ENCODE data around the gene KIF16B. TPM values are rescaled to one million over a fixed set of nuclear protein-coding genes. Genes with fewer than 3 reads are reported as not detected.

Gene KIF16B
- total RNA-seq, 4 donors from 2014 or later: 16.6 to 29.6 (median 20.2) TPM

DNA sequence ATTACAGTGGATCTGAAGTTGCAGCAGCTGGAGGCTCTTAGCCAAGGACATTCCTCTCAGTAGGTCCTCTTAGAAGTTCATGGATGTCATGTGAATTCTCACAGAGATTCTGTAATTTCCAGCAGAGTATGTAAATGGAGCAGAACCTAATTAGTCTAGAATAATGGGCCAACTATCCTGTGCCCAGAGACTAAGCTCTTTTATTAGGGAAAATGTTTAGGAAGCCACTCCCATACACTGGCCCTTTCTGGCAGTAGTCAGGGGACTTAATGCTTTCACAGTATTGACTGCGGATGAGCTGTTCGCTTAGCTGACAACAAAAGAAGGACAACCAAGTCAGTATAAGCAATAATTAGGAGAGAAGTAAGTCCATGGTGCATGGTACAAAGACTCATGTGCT, 43.8 kb upstream of the KIF16B start:
- intact Hi-C loops (cut with DNase I): no loop called here
- Histone ChIP-seq H3K27me3 (no peaks in the 10 kb centered on the region), H3K27ac (no peak overlapping the region), H3K4me1 (peaks cover 0 to 4% (median 3%) of the 10 kb centered on the region in 3 donors), H3K9me3 (no peaks in the 10 kb centered on the region), H3K36me3 (no peaks in the 10 kb centered on the region), H3K4me3 (no peak overlapping the region)
- DNase-seq: no peak
- TF ChIP-seq, protein P1, sequence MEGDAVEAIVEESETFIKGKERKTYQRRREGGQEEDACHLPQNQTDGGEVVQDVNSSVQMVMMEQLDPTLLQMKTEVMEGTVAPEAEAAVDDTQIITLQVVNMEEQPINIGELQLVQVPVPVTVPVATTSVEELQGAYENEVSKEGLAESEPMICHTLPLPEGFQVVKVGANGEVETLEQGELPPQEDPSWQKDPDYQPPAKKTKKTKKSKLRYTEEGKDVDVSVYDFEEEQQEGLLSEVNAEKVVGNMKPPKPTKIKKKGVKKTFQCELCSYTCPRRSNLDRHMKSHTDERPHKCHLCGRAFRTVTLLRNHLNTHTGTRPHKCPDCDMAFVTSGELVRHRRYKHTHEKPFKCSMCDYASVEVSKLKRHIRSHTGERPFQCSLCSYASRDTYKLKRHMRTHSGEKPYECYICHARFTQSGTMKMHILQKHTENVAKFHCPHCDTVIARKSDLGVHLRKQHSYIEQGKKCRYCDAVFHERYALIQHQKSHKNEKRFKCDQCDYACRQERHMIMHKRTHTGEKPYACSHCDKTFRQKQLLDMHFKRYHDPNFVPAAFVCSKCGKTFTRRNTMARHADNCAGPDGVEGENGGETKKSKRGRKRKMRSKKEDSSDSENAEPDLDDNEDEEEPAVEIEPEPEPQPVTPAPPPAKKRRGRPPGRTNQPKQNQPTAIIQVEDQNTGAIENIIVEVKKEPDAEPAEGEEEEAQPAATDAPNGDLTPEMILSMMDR (IDR thresholded peaks at IDR 0.05): no peak
- TF ChIP-seq POLR2A (IDR thresholded peaks at IDR 0.05): no peak
- 79 to 90% methylated on average over 2 of the region's 2 CpGs for WGBS, 2 donors

DNA sequence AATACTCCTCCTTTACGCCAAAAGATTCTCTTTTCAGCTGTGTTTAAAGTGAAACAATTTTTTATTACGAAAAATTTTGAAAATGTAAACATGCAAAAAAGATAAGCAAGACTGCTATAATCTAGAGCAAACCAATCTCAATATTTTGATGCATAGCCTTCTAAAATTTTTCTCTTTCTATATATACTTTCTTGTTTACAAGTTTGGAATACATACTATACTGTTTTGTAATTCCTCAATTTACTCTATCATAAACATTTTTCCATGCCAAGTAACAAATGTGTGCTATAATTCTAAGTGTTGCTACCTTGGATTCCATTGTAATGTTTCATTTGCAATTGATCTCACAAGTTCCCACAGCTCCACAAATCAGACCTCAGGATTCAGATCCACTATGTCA, 43.1 kb upstream of the KIF16B start:
- H3K4me3 ChIP-seq: no peak overlapping the region
- no peak for DNase-seq
- no peaks in the 10 kb centered on the region for H3K27me3 ChIP-seq
- WGBS, 2 donors: 81 to 86% methylated on average over 2 of the region's 2 CpGs
- H3K9me3 ChIP-seq: no peaks in the 10 kb centered on the region
- no peak for TF ChIP-seq POLR2A (IDR thresholded peaks at IDR 0.05)
- TF ChIP-seq, protein P1 (IDR thresholded peaks at IDR 0.05): no peak
- intact Hi-C loops (cut with DNase I): no loop called here
- H3K27ac ChIP-seq: no peak overlapping the region
- peaks cover 0 to 4% (median 3%) of the 10 kb centered on the region in 3 donors for H3K4me1 ChIP-seq
- no peaks in the 10 kb centered on the region for H3K36me3 ChIP-seq

DNA sequence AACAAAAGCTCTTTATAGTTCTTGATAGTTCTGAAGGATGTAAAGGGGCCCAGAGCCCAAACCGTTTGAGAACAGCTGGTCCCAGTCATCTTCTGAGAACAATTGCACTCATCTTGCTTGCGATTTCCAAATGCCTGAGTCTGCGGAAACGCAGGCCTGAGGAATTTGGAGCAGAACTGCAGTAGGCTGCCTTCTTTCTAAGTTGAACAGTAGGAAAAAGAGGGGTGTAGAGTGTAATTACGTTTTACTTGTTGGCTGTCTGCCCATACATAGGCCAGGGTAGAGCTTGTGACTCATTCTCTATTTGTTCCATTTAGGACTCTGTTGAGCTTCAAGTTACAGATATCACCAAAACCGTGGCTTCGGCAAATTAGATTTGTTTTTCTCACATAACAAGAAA, 42.0 kb upstream of the KIF16B start:
- Histone ChIP-seq H3K9me3 (no peaks in the 10 kb centered on the region), H3K27me3 (no peaks in the 10 kb centered on the region), H3K4me3 (no peak overlapping the region), H3K36me3 (no peaks in the 10 kb centered on the region), H3K27ac (no peak overlapping the region), H3K4me1 (peaks cover 0 to 4% (median 3%) of the 10 kb centered on the region in 3 donors)
- 22 to 32% methylated on average over 7 of the region's 7 CpGs for WGBS, 2 donors
- no peak for DNase-seq
- TF ChIP-seq, protein P1 (IDR thresholded peaks at IDR 0.05): no peak
- no peak for TF ChIP-seq POLR2A (IDR thresholded peaks at IDR 0.05)
- intact Hi-C loops (cut with DNase I): no loop called here

DNA sequence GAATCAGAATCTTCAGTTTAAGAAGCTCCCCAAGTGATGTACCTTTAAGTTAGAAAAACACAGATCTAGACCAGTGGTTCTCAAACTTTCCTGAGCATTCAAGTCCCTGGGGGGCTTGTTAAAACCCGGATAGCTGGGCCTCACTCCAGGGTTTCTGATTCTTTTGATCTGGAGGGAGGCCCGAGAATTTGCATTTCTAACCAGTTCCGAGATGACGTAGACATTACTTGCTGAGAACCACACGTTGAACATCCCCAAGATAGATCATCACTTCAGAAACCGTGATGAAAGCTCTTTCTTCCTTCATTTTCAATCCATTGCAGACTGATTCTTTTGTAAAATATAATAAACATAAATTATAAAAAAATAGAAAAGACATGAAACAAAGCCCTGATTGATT, 40.7 kb upstream of the KIF16B start:
- intact Hi-C loops (cut with DNase I): no loop called here
- Histone ChIP-seq H3K4me1 (peaks cover 0 to 4% (median 3%) of the 10 kb centered on the region in 3 donors), H3K27me3 (no peaks in the 10 kb centered on the region), H3K4me3 (no peak overlapping the region), H3K36me3 (no peaks in the 10 kb centered on the region), H3K27ac (no peak overlapping the region), H3K9me3 (no peaks in the 10 kb centered on the region)
- DNase-seq: no peak
- no peak for TF ChIP-seq POLR2A (IDR thresholded peaks at IDR 0.05)
- TF ChIP-seq, protein P1 (IDR thresholded peaks at IDR 0.05): no peak
- WGBS, 2 donors: 64 to 73% methylated on average over 6 of the region's 6 CpGs

DNA sequence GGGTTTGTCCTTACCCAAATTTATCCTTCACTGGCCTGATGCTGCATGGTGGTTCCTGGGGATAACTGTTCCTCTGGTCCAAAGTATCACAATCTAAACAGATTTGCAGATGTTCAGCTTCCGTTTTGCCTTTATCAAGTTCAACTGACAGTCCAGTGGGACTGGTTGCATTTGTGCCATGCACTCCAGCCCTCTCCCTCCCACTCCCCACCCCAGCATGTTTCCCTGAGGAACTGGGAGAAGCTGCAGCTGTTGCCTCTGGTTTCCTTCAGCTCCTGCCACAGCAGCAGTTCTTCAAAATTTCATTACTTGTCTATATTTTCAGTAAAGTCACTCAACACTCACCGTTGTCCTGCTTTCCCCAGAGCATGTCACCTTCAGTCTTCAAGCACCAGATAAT, 39.5 kb upstream of the KIF16B start:
- no peak for DNase-seq
- 81 to 85% methylated on average over 2 of the region's 2 CpGs for WGBS, 2 donors
- TF ChIP-seq, protein P1 (IDR thresholded peaks at IDR 0.05): no peak
- no peak for TF ChIP-seq POLR2A (IDR thresholded peaks at IDR 0.05)
- H3K4me3 ChIP-seq: no peak overlapping the region
- no peaks in the 10 kb centered on the region for H3K9me3 ChIP-seq
- H3K36me3 ChIP-seq: no peaks in the 10 kb centered on the region
- H3K27ac ChIP-seq: no peak overlapping the region
- intact Hi-C loops (cut with DNase I): no loop called here
- peaks cover 0 to 4% (median 3%) of the 10 kb centered on the region in 3 donors for H3K4me1 ChIP-seq
- no peaks in the 10 kb centered on the region for H3K27me3 ChIP-seq
